ENCODE data around the gene KRT28.
A peak's percentile ranks its signal among the peaks of the same experiment; 100 is the strongest.
"Not testable (repeated sequence)": the region's sequence is repeated elsewhere in the genome, so short reads cannot be mapped to it uniquely, and the experiment has no call there.

KRT28 gene

GRCh38 chr17:40818733-40819527 is 19.2 kb upstream of the KRT28 start:
- peak; percentile 88 for DNase-seq (ENCODE audit: low spot score)

- DNase-seq (ENCODE audit: low spot score) = no peak
Observed at GRCh38 chr17:40818343-40818732, 18.6 kb upstream of the KRT28 start.

GRCh38 chr17:40817103-40817682 is 17.4 kb upstream of the KRT28 start:
- no peak for DNase-seq (ENCODE audit: low spot score)

GRCh38 chr17:40816569-40816968 is 16.8 kb upstream of the KRT28 start:
- no peak for DNase-seq (ENCODE audit: low spot score)

- no peak for DNase-seq (ENCODE audit: low spot score)
Observed at GRCh38 chr17:40815381-40815780, 15.6 kb upstream of the KRT28 start.

- DNase-seq (ENCODE audit: low spot score) = not testable (repeated sequence)
Observed at GRCh38 chr17:40814657-40815056, 14.9 kb upstream of the KRT28 start.

GRCh38 chr17:40813804-40814203 is 14.0 kb upstream of the KRT28 start:
- no peak for DNase-seq (ENCODE audit: low spot score)

- no peak for DNase-seq (ENCODE audit: low spot score)
Observed at GRCh38 chr17:40812639-40813038, 12.9 kb upstream of the KRT28 start.

- DNase-seq (ENCODE audit: low spot score) = no peak
Observed at GRCh38 chr17:40810494-40810893, 10.7 kb upstream of the KRT28 start.

GRCh38 chr17:40809721-40810421 is 10.1 kb upstream of the KRT28 start:
- peak; percentile 21 for DNase-seq (ENCODE audit: low spot score)

GRCh38 chr17:40806131-40806530 is 6.4 kb upstream of the KRT28 start:
- DNase-seq (ENCODE audit: low spot score) = no peak

- DNase-seq (ENCODE audit: low spot score) = peak; percentile 90
Observed at GRCh38 chr17:40803617-40804082, 3.9 kb upstream of the KRT28 start.

- DNase-seq (ENCODE audit: low spot score) = no peak
Observed at GRCh38 chr17:40801157-40801556, 1.4 kb upstream of the KRT28 start.

GRCh38 chr17:40800381-40800780 is 622 bp upstream of the KRT28 start:
- DNase-seq (ENCODE audit: low spot score) = no peak

- DNase-seq (ENCODE audit: low spot score) = no peak
Observed at GRCh38 chr17:40796846-40797245, 2.9 kb downstream of the KRT28 start.

- DNase-seq (ENCODE audit: low spot score) = no peak
Observed at GRCh38 chr17:40795019-40795667, 4.6 kb downstream of the KRT28 start.

GRCh38 chr17:40794466-40794865 is 5.3 kb downstream of the KRT28 start:
- no peak for DNase-seq (ENCODE audit: low spot score)

GRCh38 chr17:40793832-40794231 is 5.9 kb downstream of the KRT28 start:
- no peak for DNase-seq (ENCODE audit: low spot score)

- DNase-seq (ENCODE audit: low spot score) = peak; percentile 61
Observed at GRCh38 chr17:40791787-40792436, 7.8 kb downstream of the KRT28 start.

- DNase-seq (ENCODE audit: low spot score) = peak; percentile 15
Observed at GRCh38 chr17:40791111-40791510, 8.6 kb downstream of the KRT28 start.

GRCh38 chr17:40782450-40782849 is 17.3 kb downstream of the KRT28 start, which contains the start of gene KRT27:
KRT27 (minus strand) TSS chr17:40782550; CDS start chr17:40782493, 57 bp downstream.
- DNase-seq (ENCODE audit: low spot score) = no peak
